H1 (cell line): ENCODE results near the gene SV2C. TPM values are rescaled to one million over a fixed set of nuclear protein-coding genes. Genes with fewer than 3 reads are reported as not detected.

Source experiments
- CTCF ChIA-PET: fragments of 300-600 bp; sonication (Branson Sonifier 250); formaldehyde crosslinking; loops from one replicate; lab custom pipeline; 2021; ENCODE audit not compliant: partially characterized antibody; lab: Charles Lee
- POLR2A ChIA-PET: fragments of 300-600 bp; sonication (Branson Sonifier 250); formaldehyde crosslinking; loops from one replicate; lab custom pipeline; 2021; ENCODE audit warnings: inconsistent platforms; ENCODE audit not compliant: partially characterized antibody; lab: Charles Lee
- DNase-seq, 2 experiments: peaks; one replicate each; pipeline versions ENCODE4 v3.0.0 to v3.0.0-alpha.2; 2010 to 2022; ENCODE audit warnings: low spot score in 2 of 2, low read depth in 1 of 2, mixed read lengths in 1 of 2
- FAIRE-seq: peaks from 2 replicates; lab custom pipeline; 2011; peaks lifted over from hg19 to GRCh38; lab: Jason Lieb, UNC
- H2AFZ ChIP-seq: 2 replicates; pipeline ENCODE4 v1.8.1; 2012; ENCODE audit warnings: low read length, inconsistent platforms
- H2AK5ac ChIP-seq: 2 replicates; pipeline ENCODE4 v1.6.1; 2013; ENCODE audit warnings: low read depth, low read length
- H2BK120ac ChIP-seq: replicated peaks from 2 replicates; pipeline ENCODE3; 2013; ENCODE audit warnings: low read depth, low read length, inconsistent platforms
- H2BK12ac ChIP-seq: 2 replicates; pipeline ENCODE4 v1.6.1; 2013; ENCODE audit warnings: low read depth, low read length
- H2BK15ac ChIP-seq: 2 replicates; pipeline ENCODE4 v1.6.1; 2013; ENCODE audit warnings: low read length
- H2BK20ac ChIP-seq: 2 replicates; pipeline ENCODE4 v1.6.1; 2013; ENCODE audit warnings: low read length
- H2BK5ac ChIP-seq: 2 replicates; pipeline ENCODE4 v1.6.1; 2013; ENCODE audit warnings: low read depth, low read length
- H3K14ac ChIP-seq: 2 replicates; pipeline ENCODE4 v1.6.1; 2013; ENCODE audit warnings: inconsistent platforms; ENCODE audit not compliant: insufficient read length
- H3K18ac ChIP-seq: 2 replicates; pipeline ENCODE4 v1.6.1; 2013; ENCODE audit warnings: low read length; ENCODE audit errors: extremely low read depth
- H3K23ac ChIP-seq: 2 replicates; pipeline ENCODE4 v1.6.1; 2013; ENCODE audit warnings: inconsistent platforms; ENCODE audit not compliant: insufficient read length
- H3K23me2 ChIP-seq: 2 replicates; pipeline ENCODE4 v1.6.1; 2013; ENCODE audit warnings: low read depth, low read length
- H3K27ac ChIP-seq: 2 replicates; pipeline ENCODE4 v1.6.1; 2011; ENCODE audit warnings: low read depth, low read length, inconsistent platforms
- H3K27me3 ChIP-seq, 4 experiments: replicated peaks in 1 of 4; 1 replicate in 1 of 4; 2 replicates in 3 of 4; pipeline versions ENCODE4 v1.6.1 to v1.8.1; 2011 to 2013; ENCODE audit warnings: low read length in 3 of 4, mild to moderate bottlenecking in 3 of 4, inconsistent platforms in 2 of 4, mixed read lengths in 2 of 4, moderate library complexity in 1 of 4; ENCODE audit not compliant: control insufficient read depth in 3 of 4, insufficient read depth in 3 of 4; ENCODE audit errors: extremely low read depth in 1 of 4
- H3K36me3 ChIP-seq, 4 experiments: 2 replicates each; pipeline versions ENCODE4 v1.6.1 to v1.8.1; 2011 to 2013; ENCODE audit warnings: mild to moderate bottlenecking in 4 of 4, low read length in 3 of 4, moderate library complexity in 2 of 4, control low read depth in 1 of 4, inconsistent platforms in 1 of 4; ENCODE audit not compliant: insufficient read depth in 4 of 4, control insufficient read depth in 2 of 4
- H3K4ac ChIP-seq: replicated peaks from 2 replicates; pipeline ENCODE3; 2013; ENCODE audit warnings: low read length, low read depth, mixed read lengths, inconsistent platforms; ENCODE audit not compliant: insufficient read length
- H3K4me1 ChIP-seq, 4 experiments: replicated peaks in 1 of 4; 1 replicate in 1 of 4; 2 replicates in 3 of 4; pipeline versions ENCODE4 v1.6.1 to v1.8.1; 2011 to 2013; ENCODE audit warnings: low read length in 3 of 4, inconsistent platforms in 2 of 4, mixed read lengths in 1 of 4; ENCODE audit not compliant: insufficient read depth in 4 of 4, control insufficient read depth in 3 of 4
- H3K4me2 ChIP-seq, 2 experiments: 2 replicates each; pipeline versions ENCODE4 v1.6.1 to v1.8.1; 2011 to 2013; ENCODE audit warnings: low read depth in 2 of 2, low read length in 2 of 2, control low read depth in 1 of 2, inconsistent platforms in 1 of 2, mild to moderate bottlenecking in 1 of 2; ENCODE audit not compliant: insufficient read depth in 1 of 2
- H3K4me3 ChIP-seq, 4 experiments: fragments of 200-600, 300-600 bp in 1 of 4; sonication (generic), shearing (Covaris generic), sonication (Bioruptor Twin) in 1 of 4; 2 replicates each; pipeline versions ENCODE4 v1.5.1 to v1.8.1; 2011 to 2016; ENCODE audit warnings: low read length in 4 of 4, low read depth in 3 of 4, control low read depth in 2 of 4, inconsistent platforms in 2 of 4, mild to moderate bottlenecking in 2 of 4, mixed read lengths in 1 of 4, moderate library complexity in 1 of 4; ENCODE audit not compliant: insufficient read depth in 2 of 4; ENCODE audit errors: extremely low read depth in 1 of 4
- H3K56ac ChIP-seq: replicated peaks from 2 replicates; pipeline ENCODE3; 2013; ENCODE audit warnings: low read depth, mild to moderate bottlenecking, mixed read lengths, low read length, inconsistent platforms; ENCODE audit not compliant: insufficient read length
- H3K79me1 ChIP-seq: 2 replicates; pipeline ENCODE4 v1.6.1; 2013; ENCODE audit warnings: low read depth, low read length, control low read depth
- H3K79me2 ChIP-seq, 2 experiments: 2 replicates each; pipeline versions ENCODE4 v1.6.1 to v1.8.1; 2012 to 2013; ENCODE audit warnings: low read length in 2 of 2, mild to moderate bottlenecking in 2 of 2, inconsistent platforms in 1 of 2; ENCODE audit not compliant: insufficient read depth in 2 of 2, control insufficient read depth in 1 of 2
- H3K9ac ChIP-seq, 4 experiments: replicated peaks in 1 of 4; 1 replicate in 1 of 4; 2 replicates in 3 of 4; pipeline versions ENCODE4 v1.6.1 to v1.8.1; 2011 to 2013; ENCODE audit warnings: low read depth in 3 of 4, low read length in 3 of 4, control low read depth in 2 of 4, mild to moderate bottlenecking in 2 of 4, moderate library complexity in 2 of 4, inconsistent platforms in 1 of 4; ENCODE audit errors: extremely low read depth in 1 of 4
- H3K9me3 ChIP-seq, 2 experiments: 2 replicates each; pipeline versions ENCODE4 v1.6.1 to v1.8.1; 2012 to 2013; ENCODE audit warnings: mild to moderate bottlenecking in 2 of 2, moderate library complexity in 2 of 2, control low read depth in 1 of 2, inconsistent platforms in 1 of 2, low read depth in 1 of 2, low read length in 1 of 2, mixed read lengths in 1 of 2; ENCODE audit not compliant: insufficient read depth in 2 of 2
- H4K20me1 ChIP-seq, 2 experiments: replicated peaks in 1 of 2; 2 replicates each; pipeline versions ENCODE3 to v1.8.1; 2011 to 2013; ENCODE audit warnings: inconsistent platforms in 2 of 2, low read length in 2 of 2, mild to moderate bottlenecking in 1 of 2; ENCODE audit not compliant: insufficient read depth in 2 of 2, control insufficient read depth in 1 of 2
- H4K5ac ChIP-seq: 2 replicates; pipeline ENCODE4 v1.6.1; 2013; ENCODE audit warnings: low read length, low read depth, mixed read lengths, inconsistent platforms; ENCODE audit not compliant: insufficient read length
- H4K8ac ChIP-seq: 2 replicates; pipeline ENCODE4 v1.8.0; 2013; ENCODE audit warnings: mild to moderate bottlenecking, moderate library complexity, low read length, inconsistent platforms; ENCODE audit not compliant: insufficient read depth; ENCODE audit errors: extremely low read depth
- H4K91ac ChIP-seq: replicated peaks from 2 replicates; pipeline ENCODE3; 2013; ENCODE audit warnings: low read length, mixed read lengths, inconsistent platforms; ENCODE audit not compliant: insufficient read length
- CREB1 ChIP-seq: IDR thresholded peaks from 2 replicates; pipeline ENCODE4 v1.6.1; 2012; ENCODE audit warnings: inconsistent platforms
- KDM5A ChIP-seq: fragments of 200-600 bp; IDR thresholded peaks from 2 replicates; pipeline ENCODE4 v1.7.1; 2012; ENCODE audit warnings: mild to moderate bottlenecking, low read length, inconsistent platforms, mixed read lengths
- PHF8 ChIP-seq: fragments of 200-600 bp; sonication (generic); conservative IDR thresholded peaks from 2 replicates; pipeline ENCODE4 v1.7.1; 2012; ENCODE audit warnings: low read depth, mild to moderate bottlenecking, inconsistent platforms, low read length, moderate library complexity
- POLR2A ChIP-seq, 2 experiments: IDR thresholded peaks; 1 replicate in 1 of 2; 2 replicates in 1 of 2; pipeline ENCODE4 v1.6.1; 2011; ENCODE audit warnings: low read depth in 2 of 2, low read length in 2 of 2, mild to moderate bottlenecking in 2 of 2; ENCODE audit errors: control extremely low read depth in 1 of 2
- RFX5 ChIP-seq: IDR thresholded peaks from 2 replicates; pipeline ENCODE4 v1.6.1; 2011; ENCODE audit warnings: low read depth, low read length, improper control_type of control experiment, borderline replicate concordance
- SP1 ChIP-seq: IDR thresholded peaks from 2 replicates; pipeline ENCODE4 v1.6.1; 2011; ENCODE audit warnings: low read depth, low read length
- SRF ChIP-seq: IDR thresholded peaks from 2 replicates; pipeline ENCODE4 v1.6.1; 2011; ENCODE audit warnings: mild to moderate bottlenecking, low read depth, low read length, moderate library complexity
- WGBS, 2 experiments: shearing (Covaris generic) in 1 of 2; methylation state at CpG; one replicate each; pipeline versions ENCODE4 v1.1.6 to v1.1.7; 2013 to 2015; ENCODE audit warnings: low lambda C conversion rate in 2 of 2, mixed read lengths in 2 of 2, inconsistent platforms in 1 of 2, low coverage in 1 of 2, missing lambda C conversion rate in 1 of 2; ENCODE audit not compliant: insufficient replicate concordance in 2 of 2, insufficient coverage in 1 of 2, insufficient read length in 1 of 2; ENCODE audit errors: extremely low coverage in 1 of 2, missing lambda C conversion rate in 1 of 2; 5-methylcytosine and 5-hydroxymethylcytosine counted together
- polyA plus RNA-seq, 7 experiments: library from polyadenylated mRNA; depleted of rRNA in 3 of 7; stranded (reverse) in 5 of 7; unstranded in 2 of 7; fragments of >200 nt in 5 of 7; fragments of 200-250 nt in 2 of 7; gene quantifications; 1 replicate in 5 of 7; 2 replicates in 1 of 7; 4 replicates in 1 of 7; pipeline versions ENCODE4 v1.2.1 to v1.2.3, GENCODE V29; 2011 to 2013; ENCODE audit warnings: missing spikeins in 2 of 7, mixed read lengths in 2 of 7
- total RNA-seq: library from RNA; stranded (reverse); fragmentation: NEBNext Ultra II Directional; extraction: Animal tissue kit (Norgen Biotek cat#: 25700); gene quantifications from 2 replicates; pipeline ENCODE4 v1.2.1, GENCODE V29; 2021

SV2C gene
- total and polyA plus RNA-seq, 2 of the 8 experiments (the other 6 are each of a cell fraction or from before 2014, with no cell fraction given): 0.08 to 0.24 TPM

DNA sequence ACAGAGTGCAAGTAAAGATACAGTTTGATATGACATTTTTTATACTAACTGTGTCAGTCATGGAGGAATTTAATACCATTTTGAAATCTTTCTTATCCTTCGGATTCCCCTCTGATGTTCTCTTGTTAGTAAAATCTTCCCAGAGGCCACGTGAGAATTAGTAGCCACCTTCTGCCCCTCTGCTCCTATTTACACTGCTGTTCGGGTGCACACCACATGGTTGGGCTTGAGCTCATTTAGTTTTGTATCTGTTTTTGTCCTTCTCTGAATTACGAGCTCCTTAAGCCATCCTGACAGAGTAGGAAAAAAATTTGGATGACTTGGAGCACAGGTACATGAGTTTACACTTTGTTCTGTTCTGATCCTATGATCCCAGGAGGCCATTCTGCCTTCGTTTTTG lies 109.7 kb downstream of the SV2C start:
- Histone ChIP-seq H3K4ac (no peak overlapping the region), H2BK20ac (no peak overlapping the region), H3K27ac (no peak overlapping the region), H2AK5ac (no peak overlapping the region), H3K4me1 (peaks cover 0 to 16% (median 9%) of the 10 kb centered on the region in 4 experiments; a peak in 3 of 7 replicates), H4K8ac (no peak overlapping the region), H2BK120ac (no peak overlapping the region), H3K4me2 (no peak overlapping the region), H3K23me2 (no peaks in the 10 kb centered on the region), H3K18ac (no peak overlapping the region), H2BK5ac (no peak overlapping the region), H2BK12ac (no peak overlapping the region), H3K36me3 (no peaks in the 10 kb centered on the region), H3K9me3 (no peaks in the 10 kb centered on the region), H4K20me1 (no peaks in the 10 kb centered on the region), H3K23ac (no peak overlapping the region), H4K5ac (no peak overlapping the region), H2AFZ (peak overlapping the region; percentile 75; the same call in 1 of the 2 replicates), H3K56ac (no peak overlapping the region), H3K9ac (no peak overlapping the region), H2BK15ac (peak overlapping the region; percentile 33; the same call in 1 of the 2 replicates), H3K79me2 (no peaks in the 10 kb centered on the region), H3K27me3 (no peaks in the 10 kb centered on the region), H3K79me1 (no peaks in the 10 kb centered on the region), H3K4me3 (no peak overlapping the region), H3K14ac (no peak overlapping the region), H4K91ac (no peak overlapping the region)
- TF ChIP-seq POLR2A (IDR thresholded peaks at IDR 0.05; ENCODE audit: control extremely low read depth in 1 of 2, low read depth in 2 of 2, low read length in 2 of 2) (no peak), KDM5A (no peak), CREB1 (no peak), PHF8 (no peak), SP1 (no peak), SRF (no peak), RFX5 (no peak)
- no peak for FAIRE-seq
- DNase-seq: no peak
- 80% methylated on average over 5 of the region's 5 CpGs; no CpG with 5 or more reads in 1 of the 2 experiments for WGBS, 2 experiments
- POLR2A ChIA-PET: no interaction called here
- CTCF ChIA-PET: interaction anchor here (1.1 to 4.1 kb wide), 6 partner anchors 12 to 118 kb away, joined by 3 to 30 read pairs (median 8); no protein-coding TSS in a partner anchor
